ENCODE results near the gene GALNT10.

The GALNT10 gene

GRCh38 chr5:154363411-154363810, 172.9 kb downstream of the GALNT10 start:
- no peak overlapping the region for H3K4me3 ChIP-seq (ENCODE audit: low read depth, low read length)
- no peak for TF ChIP-seq CTCF (IDR thresholded peaks at IDR 0.05; ENCODE audit: low read depth, low read length)

- TF ChIP-seq CTCF (IDR thresholded peaks at IDR 0.05; ENCODE audit: low read depth, low read length) = no peak
- no peak overlapping the region for H3K4me3 ChIP-seq (ENCODE audit: low read depth, low read length)
These were observed 174.2 kb downstream of the GALNT10 start for GRCh38 chr5:154364771-154365170.

- H3K4me3 ChIP-seq (ENCODE audit: low read depth, low read length) = no peak overlapping the region
- TF ChIP-seq CTCF (IDR thresholded peaks at IDR 0.05; ENCODE audit: low read depth, low read length) = no peak
These were observed 175.3 kb downstream of the GALNT10 start for GRCh38 chr5:154365823-154366222.

- H3K4me3 ChIP-seq (ENCODE audit: low read depth, low read length) = no peak overlapping the region
- no peak for TF ChIP-seq CTCF (IDR thresholded peaks at IDR 0.05; ENCODE audit: low read depth, low read length)
These were observed 175.8 kb downstream of the GALNT10 start for GRCh38 chr5:154366353-154366752.

- TF ChIP-seq CTCF (IDR thresholded peaks at IDR 0.05; ENCODE audit: low read depth, low read length) = no peak
- no peak overlapping the region for H3K4me3 ChIP-seq (ENCODE audit: low read depth, low read length)
These were observed 176.6 kb downstream of the GALNT10 start for GRCh38 chr5:154367101-154367500.

GRCh38 chr5:154368041-154368800, 177.7 kb downstream of the GALNT10 start:
- no peak for TF ChIP-seq CTCF (IDR thresholded peaks at IDR 0.05; ENCODE audit: low read depth, low read length)
- H3K4me3 ChIP-seq (ENCODE audit: low read depth, low read length) = peak overlapping the region; percentile 29

GRCh38 chr5:154369682-154370081, 179.1 kb downstream of the GALNT10 start:
- no peak for TF ChIP-seq CTCF (IDR thresholded peaks at IDR 0.05; ENCODE audit: low read depth, low read length)
- H3K4me3 ChIP-seq (ENCODE audit: low read depth, low read length) = no peak overlapping the region

All from WI38 (cell line).